ENCODE results near the gene FBXO8.
A peak's percentile ranks its signal among the peaks of the same experiment; 100 is the strongest.

FBXO8 gene

GRCh38 chr4:174283507-174284471 lies at the start of gene FBXO8, which contains the start of gene CEP44:
Gene FBXO8 (minus strand): TSS chr4:174283667. CDS start chr4:174263092, 20,575 bp downstream.
Gene CEP44 (plus strand): TSS chr4:174283911. CDS start chr4:174299122, 15,211 bp downstream.
- peaks cover 10% of the 10 kb centered on the region for H3K4me1 ChIP-seq (ENCODE audit: control insufficient read depth, insufficient read depth, low read length)

GRCh38 chr4:174332741-174333493 lies 49.5 kb upstream of the FBXO8 start:
- Histone ChIP-seq H3K4me3 (ENCODE audit: low read length) (no peak overlapping the region), H3K27me3 (ENCODE audit: control insufficient read depth, insufficient read depth, low read length) (no peaks in the 10 kb centered on the region), H3K27ac (ENCODE audit: low read depth, low read length) (no peak overlapping the region), H3K9ac (ENCODE audit: low read length) (no peak overlapping the region), H3K36me3 (ENCODE audit: control insufficient read depth, insufficient read depth, low read length) (no peaks in the 10 kb centered on the region), H3K4me1 (ENCODE audit: control insufficient read depth, insufficient read depth, low read length) (no peaks in the 10 kb centered on the region)

More at GRCh38 chr4:174283507-174284471, at the start of gene FBXO8, which contains the start of gene CEP44:
- Histone ChIP-seq H3K36me3 (ENCODE audit: control insufficient read depth, insufficient read depth, low read length) (no peaks in the 10 kb centered on the region), H3K4me3 (ENCODE audit: low read length) (peak within 1 kb of the TSS; percentile 76), H3K27ac (ENCODE audit: low read depth, low read length) (peak within 1 kb of the TSS; percentile 97), H3K9ac (ENCODE audit: low read length) (peak within 1 kb of the TSS; percentile 77), H3K27me3 (ENCODE audit: control insufficient read depth, insufficient read depth, low read length) (no peaks in the 10 kb centered on the region)

GRCh38 chr4:174324725-174325124 lies 41.3 kb upstream of the FBXO8 start:
- no peaks in the 10 kb centered on the region for H3K27me3 ChIP-seq (ENCODE audit: control insufficient read depth, insufficient read depth, low read length)
- H3K9ac ChIP-seq (ENCODE audit: low read length): no peak overlapping the region
- H3K27ac ChIP-seq (ENCODE audit: low read depth, low read length): no peak overlapping the region
- no peaks in the 10 kb centered on the region for H3K36me3 ChIP-seq (ENCODE audit: control insufficient read depth, insufficient read depth, low read length)
- no peak overlapping the region for H3K4me3 ChIP-seq (ENCODE audit: low read length)
- H3K4me1 ChIP-seq (ENCODE audit: control insufficient read depth, insufficient read depth, low read length): no peaks in the 10 kb centered on the region

- no peak overlapping the region for H3K4me3 ChIP-seq (ENCODE audit: low read length)
- H3K27me3 ChIP-seq (ENCODE audit: control insufficient read depth, insufficient read depth, low read length): no peaks in the 10 kb centered on the region
- no peaks in the 10 kb centered on the region for H3K36me3 ChIP-seq (ENCODE audit: control insufficient read depth, insufficient read depth, low read length)
- no peak overlapping the region for H3K9ac ChIP-seq (ENCODE audit: low read length)
- no peak overlapping the region for H3K27ac ChIP-seq (ENCODE audit: low read depth, low read length)
- H3K4me1 ChIP-seq (ENCODE audit: control insufficient read depth, insufficient read depth, low read length): no peaks in the 10 kb centered on the region
Observed at GRCh38 chr4:174324236-174324635, 40.8 kb upstream of the FBXO8 start.

GRCh38 chr4:174320494-174321199 lies 37.2 kb upstream of the FBXO8 start:
- Histone ChIP-seq H3K4me1 (ENCODE audit: control insufficient read depth, insufficient read depth, low read length) (peaks cover 3% of the 10 kb centered on the region), H3K27me3 (ENCODE audit: control insufficient read depth, insufficient read depth, low read length) (no peaks in the 10 kb centered on the region), H3K9ac (ENCODE audit: low read length) (no peak overlapping the region), H3K27ac (ENCODE audit: low read depth, low read length) (no peak overlapping the region), H3K36me3 (ENCODE audit: control insufficient read depth, insufficient read depth, low read length) (peaks cover 2% of the 10 kb centered on the region), H3K4me3 (ENCODE audit: low read length) (no peak overlapping the region)

- H3K27ac ChIP-seq (ENCODE audit: low read depth, low read length): no peak overlapping the region
- no peak overlapping the region for H3K9ac ChIP-seq (ENCODE audit: low read length)
- H3K4me1 ChIP-seq (ENCODE audit: control insufficient read depth, insufficient read depth, low read length): peaks cover 3% of the 10 kb centered on the region
- H3K27me3 ChIP-seq (ENCODE audit: control insufficient read depth, insufficient read depth, low read length): no peaks in the 10 kb centered on the region
- H3K36me3 ChIP-seq (ENCODE audit: control insufficient read depth, insufficient read depth, low read length): peaks cover 2% of the 10 kb centered on the region
- no peak overlapping the region for H3K4me3 ChIP-seq (ENCODE audit: low read length)
Observed at GRCh38 chr4:174318829-174319764, 35.6 kb upstream of the FBXO8 start.

- peaks cover 2% of the 10 kb centered on the region for H3K36me3 ChIP-seq (ENCODE audit: control insufficient read depth, insufficient read depth, low read length)
- peaks cover 3% of the 10 kb centered on the region for H3K4me1 ChIP-seq (ENCODE audit: control insufficient read depth, insufficient read depth, low read length)
- no peaks in the 10 kb centered on the region for H3K27me3 ChIP-seq (ENCODE audit: control insufficient read depth, insufficient read depth, low read length)
- no peak overlapping the region for H3K4me3 ChIP-seq (ENCODE audit: low read length)
- H3K27ac ChIP-seq (ENCODE audit: low read depth, low read length): no peak overlapping the region
- no peak overlapping the region for H3K9ac ChIP-seq (ENCODE audit: low read length)
Observed at GRCh38 chr4:174317531-174317930, 34.1 kb upstream of the FBXO8 start.

GRCh38 chr4:174316954-174317353 lies 33.5 kb upstream of the FBXO8 start:
- Histone ChIP-seq H3K4me1 (ENCODE audit: control insufficient read depth, insufficient read depth, low read length) (peaks cover 3% of the 10 kb centered on the region), H3K27me3 (ENCODE audit: control insufficient read depth, insufficient read depth, low read length) (no peaks in the 10 kb centered on the region)

GRCh38 chr4:174316546-174316945 lies 33.1 kb upstream of the FBXO8 start:
- Histone ChIP-seq H3K27me3 (ENCODE audit: control insufficient read depth, insufficient read depth, low read length) (no peaks in the 10 kb centered on the region), H3K27ac (ENCODE audit: low read depth, low read length) (no peak overlapping the region), H3K4me1 (ENCODE audit: control insufficient read depth, insufficient read depth, low read length) (peaks cover 3% of the 10 kb centered on the region), H3K36me3 (ENCODE audit: control insufficient read depth, insufficient read depth, low read length) (peaks cover 2% of the 10 kb centered on the region), H3K4me3 (ENCODE audit: low read length) (no peak overlapping the region), H3K9ac (ENCODE audit: low read length) (no peak overlapping the region)

More at GRCh38 chr4:174316954-174317353, 33.5 kb upstream of the FBXO8 start:
- Histone ChIP-seq H3K36me3 (ENCODE audit: control insufficient read depth, insufficient read depth, low read length) (peaks cover 2% of the 10 kb centered on the region), H3K4me3 (ENCODE audit: low read length) (no peak overlapping the region), H3K9ac (ENCODE audit: low read length) (no peak overlapping the region), H3K27ac (ENCODE audit: low read depth, low read length) (no peak overlapping the region)

- Histone ChIP-seq H3K4me3 (ENCODE audit: low read length) (no peak overlapping the region), H3K27ac (ENCODE audit: low read depth, low read length) (no peak overlapping the region), H3K36me3 (ENCODE audit: control insufficient read depth, insufficient read depth, low read length) (peaks cover 2% of the 10 kb centered on the region), H3K4me1 (ENCODE audit: control insufficient read depth, insufficient read depth, low read length) (peaks cover 3% of the 10 kb centered on the region), H3K27me3 (ENCODE audit: control insufficient read depth, insufficient read depth, low read length) (no peaks in the 10 kb centered on the region), H3K9ac (ENCODE audit: low read length) (no peak overlapping the region)
Observed at GRCh38 chr4:174314770-174315169, 31.3 kb upstream of the FBXO8 start.

GRCh38 chr4:174314274-174314673 lies 30.8 kb upstream of the FBXO8 start:
- Histone ChIP-seq H3K27ac (ENCODE audit: low read depth, low read length) (no peak overlapping the region), H3K36me3 (ENCODE audit: control insufficient read depth, insufficient read depth, low read length) (peaks cover 2% of the 10 kb centered on the region)

More at GRCh38 chr4:174314274-174314673, 30.8 kb upstream of the FBXO8 start:
- Histone ChIP-seq H3K9ac (ENCODE audit: low read length) (no peak overlapping the region), H3K27me3 (ENCODE audit: control insufficient read depth, insufficient read depth, low read length) (no peaks in the 10 kb centered on the region), H3K4me1 (ENCODE audit: control insufficient read depth, insufficient read depth, low read length) (peaks cover 3% of the 10 kb centered on the region), H3K4me3 (ENCODE audit: low read length) (no peak overlapping the region)

Data from rectal smooth muscle tissue (tissue), 1 donor.